Vagina (tissue), 2 donors: ENCODE results near the gene NKG7.

Experiments
- CTCF ChIP-seq, 3 experiments: fragments of 450-650 bp in 2 of 3; fragments of 200-600 bp in 1 of 3; sonication (generic) in 1 of 3; IDR thresholded peaks; one replicate each; pipeline ENCODE4 v1.5.1; 2017 to 2019; ENCODE audit warnings: antibody characterized with exemption in 3 of 3, mild to moderate bottlenecking in 2 of 3, moderate library complexity in 2 of 3
- POLR2A ChIP-seq, 2 donors: fragments of 450-650 bp; IDR thresholded peaks; one replicate each; pipeline ENCODE4 v1.6.1; 2017; ENCODE audit warnings: antibody characterized with exemption in 2 of 2, mild to moderate bottlenecking in 2 of 2, moderate library complexity in 2 of 2
- POLR2AphosphoS5 ChIP-seq, 2 donors: sonication (generic); formaldehyde crosslinking; IDR thresholded peaks; one replicate each; pipeline ENCODE4 v1.9.0; 2017; ENCODE audit warnings: antibody characterized with exemption in 2 of 2, mild to moderate bottlenecking in 2 of 2, low read depth in 1 of 2; ENCODE audit not compliant: insufficient read depth in 1 of 2

- TF ChIP-seq CTCF (IDR thresholded peaks at IDR 0.05) = no peak
- TF ChIP-seq POLR2AphosphoS5 (IDR thresholded peaks at IDR 0.05; ENCODE audit: insufficient read depth in 1 of 2, low read depth in 1 of 2) = no peak
- no peak for TF ChIP-seq POLR2A (IDR thresholded peaks at IDR 0.05)
Observed at GRCh38 chr19:51352783-51353360, 19.6 kb downstream of the NKG7 start.
